Common myeloid progenitor, CD34-positive (primary cell): ENCODE results near the gene RASSF7.

ENCODE experiments used
- CTCF ChIA-PET: fragments of 350-600 bp; sonication (Branson Sonifier 250); formaldehyde crosslinking; loops from one replicate; lab custom pipeline; 2021; ENCODE audit warnings: antibody characterized with exemption; lab: Charles Lee
- POLR2A ChIA-PET: fragments of 350-600 bp; sonication (Branson Sonifier 250); formaldehyde crosslinking; loops from one replicate; lab custom pipeline; 2021; ENCODE audit warnings: antibody characterized with exemption; lab: Charles Lee
- DNase-seq, 3 donors: peaks; one replicate each; pipeline versions ENCODE4 v3.0.0 to v3.0.0-alpha.2; 2013
- H3K27ac ChIP-seq, 2 experiments: 1 replicate in 1 of 2; 2 replicates in 1 of 2; pipeline ENCODE4 v1.7.0; 2013; ENCODE audit warnings: inconsistent platforms in 2 of 2, low read length in 2 of 2, mild to moderate bottlenecking in 2 of 2, low read depth in 1 of 2, moderate library complexity in 1 of 2; ENCODE audit not compliant: severe bottlenecking in 2 of 2, insufficient read depth in 1 of 2, poor library complexity in 1 of 2
- H3K27me3 ChIP-seq, 5 experiments: replicated peaks in 2 of 5; 1 replicate in 3 of 5; 2 replicates in 2 of 5; pipeline versions ENCODE4 v1.6.1 to v1.7.0; 2013; ENCODE audit warnings: low read length in 4 of 5, mild to moderate bottlenecking in 2 of 5, moderate library complexity in 2 of 5, inconsistent platforms in 1 of 5; ENCODE audit not compliant: insufficient read depth in 5 of 5, control insufficient read depth in 4 of 5
- H3K36me3 ChIP-seq, 4 experiments: 1 replicate in 2 of 4; 2 replicates in 2 of 4; pipeline versions ENCODE4 v1.6.1 to v1.7.0; 2013; ENCODE audit warnings: low read length in 3 of 4, control low read depth in 1 of 4, mild to moderate bottlenecking in 1 of 4; ENCODE audit not compliant: control insufficient read depth in 4 of 4, insufficient read depth in 4 of 4
- H3K4me1 ChIP-seq, 4 experiments: 1 replicate in 3 of 4; 2 replicates in 1 of 4; pipeline versions ENCODE4 v1.6.1 to v1.7.1; 2013; ENCODE audit warnings: low read length in 3 of 4, mild to moderate bottlenecking in 3 of 4, control low read depth in 1 of 4, inconsistent platforms in 1 of 4, moderate library complexity in 1 of 4; ENCODE audit not compliant: control insufficient read depth in 4 of 4, insufficient read depth in 4 of 4; ENCODE audit errors: control extremely low read depth in 1 of 4
- H3K4me3 ChIP-seq, 7 experiments: 1 replicate in 4 of 7; 2 replicates in 3 of 7; pipeline versions ENCODE4 v1.5.1 to v1.7.0; 2013; ENCODE audit warnings: mild to moderate bottlenecking in 7 of 7, low read length in 6 of 7, moderate library complexity in 6 of 7, inconsistent platforms in 2 of 7, low read depth in 2 of 7, control low read depth in 1 of 7; ENCODE audit not compliant: insufficient read depth in 4 of 7, control insufficient read depth in 1 of 7; ENCODE audit errors: extremely low read depth in 1 of 7
- H3K9me3 ChIP-seq, 5 experiments: 1 replicate in 4 of 5; 2 replicates in 1 of 5; pipeline versions ENCODE4 v1.6.1 to v1.7.1; 2013; ENCODE audit warnings: low read length in 4 of 5, mild to moderate bottlenecking in 2 of 5, inconsistent platforms in 1 of 5, low read depth in 1 of 5, moderate library complexity in 1 of 5; ENCODE audit not compliant: control insufficient read depth in 4 of 5, insufficient read depth in 2 of 5; ENCODE audit errors: control extremely low read depth in 1 of 5
- WGBS: methylation state at CpG from one replicate; pipeline ENCODE4 v1.1.5; 2013; ENCODE audit not compliant: insufficient coverage; 5-methylcytosine and 5-hydroxymethylcytosine counted together

Gene RASSF7

DNA sequence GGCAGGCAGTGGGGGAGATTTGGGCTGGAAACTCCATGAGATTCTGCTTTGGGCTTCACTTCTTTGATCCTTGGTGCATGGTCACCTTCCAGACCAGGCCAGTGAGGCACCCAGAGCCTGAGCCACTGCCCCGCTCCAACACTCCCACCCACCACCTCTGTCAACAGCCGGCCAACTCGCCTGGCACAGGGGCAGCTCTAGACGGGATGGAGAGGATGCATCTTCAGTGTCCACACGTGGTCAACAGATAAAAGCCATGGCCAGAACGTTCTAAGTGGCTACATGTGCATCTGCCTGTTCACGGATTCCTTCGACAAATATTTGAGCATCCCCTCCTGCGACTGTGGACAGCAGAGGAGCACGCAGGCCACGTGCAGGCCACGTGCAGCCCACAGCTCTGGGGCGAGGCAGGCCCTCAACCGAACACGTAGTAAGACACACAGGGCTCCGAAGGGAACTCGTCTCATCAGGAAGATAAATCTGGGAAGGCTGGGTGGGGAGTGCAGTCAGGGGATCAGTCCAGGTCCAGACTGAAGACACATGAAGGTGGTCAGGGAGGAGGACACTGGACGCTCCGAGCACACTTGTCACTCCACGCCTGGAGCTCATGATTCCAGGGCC lies 22.2 kb upstream of the RASSF7 start:
- ChIA-PET CTCF (interaction anchor here (1.5 to 2.1 kb wide), 2 partner anchors 20 to 24 kb away, joined by 3 to 7 read pairs; no protein-coding TSS in a partner anchor), POLR2A (interaction anchor here (0.8 kb wide), 1 partner anchor 37 kb away, joined by 3 read pairs; the partner anchor contains the start of gene PHRF1)
- no peak overlapping the region for H3K27ac ChIP-seq

DNA sequence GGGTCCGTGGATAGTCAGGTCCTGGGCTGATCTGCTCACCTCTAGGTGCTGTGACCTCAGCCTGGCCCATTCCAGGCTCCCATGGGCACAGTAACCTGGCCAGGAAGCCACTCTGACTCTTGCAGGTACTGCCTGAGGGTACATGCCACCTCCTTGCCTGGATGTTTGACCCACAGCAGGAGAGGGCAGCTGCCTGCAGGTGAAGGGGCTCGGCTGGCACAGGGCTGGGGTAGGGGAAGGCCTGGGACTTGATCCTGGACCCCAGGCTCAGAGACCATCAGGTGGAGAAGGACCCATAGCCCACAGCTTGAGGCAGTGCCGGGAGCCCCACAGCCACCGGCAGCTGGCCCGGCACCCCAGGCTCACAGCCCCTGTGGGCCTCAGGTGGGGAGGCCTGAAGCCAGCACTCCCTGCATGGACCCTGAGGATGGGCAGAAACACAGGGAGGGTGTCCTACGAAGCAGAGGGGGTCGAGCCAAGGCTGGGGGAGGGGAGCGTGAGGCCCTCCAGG lies 20.7 kb upstream of the RASSF7 start:
- Histone ChIP-seq H3K27ac (no peak overlapping the region), H3K36me3 (no peaks in the 10 kb centered on the region), H3K27me3 (no peaks in the 10 kb centered on the region), H3K4me3 (no peak overlapping the region), H3K4me1 (peaks cover 0 to 28% (median 24%) of the 10 kb centered on the region in 4 experiments), H3K9me3 (no peaks in the 10 kb centered on the region)
- ChIA-PET CTCF (interaction anchor here (0.6 to 2.1 kb wide), 2 partner anchors 21 to 123 kb away, joined by 3 to 7 read pairs; no protein-coding TSS in a partner anchor), POLR2A (no interaction called here)
- DNase-seq = no peak
- WGBS = 98% methylated on average over 6 of the region's 8 CpGs

More for the DNA sequence above, 22.2 kb upstream of the RASSF7 start:
- 98% methylated on average over 13 of the region's 20 CpGs for WGBS
- Histone ChIP-seq H3K9me3 (no peaks in the 10 kb centered on the region), H3K27me3 (no peaks in the 10 kb centered on the region), H3K4me1 (peaks cover 0 to 38% (median 34%) of the 10 kb centered on the region in 4 experiments), H3K4me3 (no peak overlapping the region), H3K36me3 (peaks cover 0 to 5% (median 2%) of the 10 kb centered on the region in 4 experiments)
- no peak for DNase-seq

DNA sequence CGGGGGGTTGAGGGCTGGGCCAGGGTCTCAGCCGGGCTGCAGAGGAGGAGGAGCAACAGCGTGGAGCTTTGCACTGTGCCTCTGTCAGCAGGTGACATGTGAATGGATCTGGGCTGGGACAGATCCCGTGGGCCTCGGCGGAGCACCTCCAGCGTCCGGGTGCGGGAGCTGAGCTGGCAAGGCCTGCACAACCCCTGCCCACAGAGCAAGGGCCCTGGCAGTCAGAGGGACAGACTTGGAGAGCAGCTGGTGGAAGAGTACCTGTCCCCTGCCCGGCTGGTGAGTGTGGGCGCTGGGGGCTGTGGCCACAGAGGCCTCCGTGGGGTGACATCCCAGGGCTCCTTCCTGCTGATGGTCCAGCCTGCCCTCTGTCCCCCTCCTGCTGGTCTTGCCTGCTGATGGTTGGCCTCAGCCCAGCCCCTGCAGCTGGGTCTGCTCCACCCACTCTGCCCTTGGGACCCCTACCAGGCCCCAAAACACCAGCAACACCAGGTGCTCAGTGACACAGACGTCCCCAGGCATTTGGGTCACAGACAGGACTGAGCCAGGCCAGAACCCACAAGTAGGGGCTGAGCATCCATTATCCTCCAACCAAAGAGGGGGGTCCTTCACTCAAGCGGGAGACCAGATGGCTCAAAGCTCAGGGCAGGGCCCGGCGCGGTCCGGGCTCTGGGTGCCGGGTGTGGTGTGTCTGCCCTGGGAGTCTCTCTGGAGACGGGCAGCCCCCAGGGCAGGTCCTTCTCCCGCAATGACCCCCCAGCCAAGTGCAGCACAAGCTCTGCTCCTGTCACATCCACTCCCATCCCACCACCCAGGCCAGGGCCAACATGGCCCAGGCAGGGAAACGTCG lies 20.0 kb upstream of the RASSF7 start:
- WGBS = 97% methylated on average over 21 of the region's 23 CpGs
- CTCF ChIA-PET = interaction anchor here (2.1 kb wide), 1 partner anchor 22 kb away, joined by 7 read pairs; no protein-coding TSS in a partner anchor
- no peak for DNase-seq
- no peak overlapping the region for H3K4me3 ChIP-seq
- no peak overlapping the region for H3K27ac ChIP-seq
- POLR2A ChIA-PET = no interaction called here
- H3K4me1 ChIP-seq = peaks cover 0 to 26% (median 23%) of the 10 kb centered on the region in 4 experiments
- H3K27me3 ChIP-seq = no peaks in the 10 kb centered on the region
- H3K9me3 ChIP-seq = no peaks in the 10 kb centered on the region
- H3K36me3 ChIP-seq = no peaks in the 10 kb centered on the region

DNA sequence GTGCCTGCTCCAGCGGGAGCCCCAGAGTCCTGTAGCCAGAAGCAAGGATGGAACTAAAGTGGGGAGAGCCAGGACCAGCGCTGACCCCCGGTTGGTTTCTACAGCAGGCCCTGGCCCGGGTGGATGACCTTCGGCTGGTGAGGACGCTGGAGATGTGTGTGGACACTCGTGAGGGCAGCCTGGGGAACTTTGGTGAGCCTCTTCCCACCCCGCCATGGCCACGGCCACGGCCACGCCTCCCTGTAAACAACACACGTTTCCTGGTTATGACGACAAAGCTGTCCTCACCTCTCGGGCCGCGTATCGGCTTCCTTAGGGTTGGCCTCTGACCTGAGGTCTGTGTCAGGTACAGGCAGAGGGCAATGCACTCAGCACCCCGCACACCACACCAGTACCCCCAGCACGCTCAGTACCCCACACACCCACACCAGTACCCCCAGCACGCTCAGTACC lies 19.3 kb upstream of the RASSF7 start:
- ChIA-PET POLR2A (no interaction called here), CTCF (no interaction called here)
- Histone ChIP-seq H3K4me3 (no peak overlapping the region), H3K27ac (no peak overlapping the region), H3K27me3 (no peaks in the 10 kb centered on the region), H3K4me1 (peaks cover 0 to 20% (median 17%) of the 10 kb centered on the region in 4 experiments), H3K36me3 (no peaks in the 10 kb centered on the region), H3K9me3 (no peaks in the 10 kb centered on the region)
- no peak for DNase-seq
- WGBS = 98% methylated on average over 7 of the region's 20 CpGs

DNA sequence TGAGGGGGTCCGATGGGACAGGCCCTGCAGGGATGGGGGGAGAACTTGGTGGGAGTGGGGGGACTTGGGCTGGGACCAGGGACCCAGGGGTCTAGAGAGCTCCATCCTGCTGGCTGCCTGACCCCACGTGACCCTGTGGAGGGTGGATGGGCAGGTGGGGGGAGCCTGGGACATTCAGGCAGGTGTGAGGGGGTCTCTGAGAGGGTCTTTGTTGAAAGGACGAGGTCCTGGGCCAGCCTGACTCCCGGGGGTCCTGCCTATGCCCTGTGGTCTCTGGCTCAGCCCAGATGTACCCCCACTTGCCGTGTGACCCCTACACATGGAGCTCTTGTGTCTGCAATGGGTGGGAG lies 16.0 kb upstream of the RASSF7 start:
- CTCF ChIA-PET = interaction anchor here (0.9 to 1.1 kb wide), 2 partner anchors 11 to 26 kb away, joined by 3 to 4 read pairs; no protein-coding TSS in a partner anchor
- 93% methylated on average over 5 of the region's 5 CpGs for WGBS
- no peaks in the 10 kb centered on the region for H3K27me3 ChIP-seq
- no peak overlapping the region for H3K27ac ChIP-seq
- no peaks in the 10 kb centered on the region for H3K36me3 ChIP-seq
- H3K9me3 ChIP-seq = no peaks in the 10 kb centered on the region
- POLR2A ChIA-PET = no interaction called here
- H3K4me3 ChIP-seq = no peak overlapping the region
- DNase-seq = no peak
- H3K4me1 ChIP-seq = no peaks in the 10 kb centered on the region

- CTCF ChIA-PET = interaction anchor here (0.9 to 1.1 kb wide), 3 partner anchors 9 to 26 kb away, joined by 3 to 5 read pairs (median 4); no protein-coding TSS in a partner anchor
- no peaks in the 10 kb centered on the region for H3K27me3 ChIP-seq
- WGBS = 95% methylated on average over 10 of the region's 11 CpGs
- no peaks in the 10 kb centered on the region for H3K9me3 ChIP-seq
- POLR2A ChIA-PET = interaction anchor here (0.7 kb wide), 1 partner anchor 60 kb away, joined by 3 read pairs; no protein-coding TSS in a partner anchor
- H3K4me3 ChIP-seq = no peak overlapping the region
- H3K4me1 ChIP-seq = no peaks in the 10 kb centered on the region
- no peak overlapping the region for H3K27ac ChIP-seq
- no peak for DNase-seq
- H3K36me3 ChIP-seq = peaks cover 0 to 1% (median 0%) of the 10 kb centered on the region in 4 experiments
These were observed 15.6 kb upstream of the RASSF7 start for GRCh38 chr11:545171-545570.
